GM12878 (cell line): Measurements from ENCODE around the gene UGT1A7.

Experiments
- CBFB ChIP-seq: IDR thresholded peaks from 2 replicates; pipeline ENCODE4 v1.6.1; 2016; ENCODE audit warnings: antibody characterized with exemption, low read depth
- CEBPZ ChIP-seq: fragments of 150-350 bp; IDR thresholded peaks from 2 replicates; pipeline ENCODE4 v1.6.1; 2016; ENCODE audit warnings: low read depth, low read length
- CHD4 ChIP-seq: fragments of 200-600 bp; sonication (generic); IDR thresholded peaks from 2 replicates; pipeline ENCODE4 v1.6.1; 2016; ENCODE audit warnings: mild to moderate bottlenecking
- CTCF ChIP-seq, 3 experiments: IDR thresholded peaks in 2 of 3; conservative IDR thresholded peaks in 1 of 3; 2 replicates each; pipeline ENCODE4 v1.5.1; 2011; ENCODE audit warnings: low read depth in 3 of 3, low read length in 3 of 3, mild to moderate bottlenecking in 3 of 3, control low read depth in 2 of 3, moderate library complexity in 2 of 3, inconsistent platforms in 1 of 3, mixed read lengths in 1 of 3; ENCODE audit not compliant: control insufficient read depth in 2 of 3, insufficient read depth in 1 of 3; ENCODE audit errors: extremely low read depth in 1 of 3
- FOS ChIP-seq: IDR thresholded peaks from 3 replicates; pipeline ENCODE4 v1.6.1; 2011; ENCODE audit warnings: borderline replicate concordance; ENCODE audit not compliant: insufficient read length; ENCODE audit errors: extremely low read depth
- HDAC6 ChIP-seq: fragments of 200-600 bp; sonication (generic); IDR thresholded peaks from one replicate; pipeline ENCODE4 v1.8.0; 2017; ENCODE audit warnings: antibody characterized with exemption; ENCODE audit not compliant: unreplicated experiment
- MYC ChIP-seq: IDR thresholded peaks from 2 replicates; pipeline ENCODE4 v1.6.1; 2011; ENCODE audit warnings: mild to moderate bottlenecking, low read length, moderate library complexity, inconsistent platforms; ENCODE audit not compliant: insufficient read depth, insufficient replicate concordance, insufficient read length, severe bottlenecking
- POLR2A ChIP-seq: IDR thresholded peaks from 2 replicates; pipeline ENCODE4 v1.6.1; 2011; ENCODE audit warnings: low read depth, mild to moderate bottlenecking, low read length
- TAF1 ChIP-seq: IDR thresholded peaks from 2 replicates; pipeline ENCODE4 v1.6.1; 2011; ENCODE audit warnings: mild to moderate bottlenecking, low read depth, low read length, borderline replicate concordance

DNA sequence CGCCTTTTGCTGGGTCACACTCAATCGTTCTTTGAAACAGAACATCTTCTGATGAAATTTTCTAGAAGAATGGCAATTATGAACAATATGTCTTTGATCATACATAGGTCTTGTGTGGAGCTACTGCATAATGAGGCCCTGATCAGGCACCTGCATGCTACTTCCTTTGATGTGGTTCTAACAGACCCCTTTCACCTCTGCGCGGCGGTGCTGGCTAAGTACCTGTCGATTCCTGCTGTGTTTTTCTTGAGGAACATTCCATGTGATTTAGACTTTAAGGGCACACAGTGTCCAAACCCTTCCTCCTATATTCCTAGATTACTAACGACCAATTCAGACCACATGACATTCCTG lies 31.5 kb downstream of the UGT1A7 start:
- TF ChIP-seq HDAC6 (no peak), POLR2A (no peak), CBFB (no peak), CHD4 (no peak), TAF1 (no peak), CEBPZ (no peak), MYC (no peak), CTCF (IDR thresholded peaks at IDR 0.05 in 2 of 3, conservative IDR thresholded peaks at IDR 0.05 in 1 of 3; ENCODE audit: control insufficient read depth in 2 of 3, extremely low read depth in 1 of 3, insufficient read depth in 1 of 3, low read depth in 3 of 3, low read length in 3 of 3) (no peak), FOS (no peak)
